ENCODE results near the gene PLAC9.
"Not testable (repeated sequence)": the region's sequence is repeated elsewhere in the genome, so short reads cannot be mapped to it uniquely, and the experiment has no call there.

The PLAC9 gene

GRCh38 chr10:80132299-80133139 is at the start of gene PLAC9:
PLAC9 (plus strand) TSS chr10:80132730; CDS start chr10:80132763, 33 bp downstream.
- H3K4me1 ChIP-seq (ENCODE audit: insufficient read depth, low read length) = peaks cover 8% of the 10 kb centered on the region
- H3K4me3 ChIP-seq (ENCODE audit: low read length) = peak within 1 kb of the TSS; percentile 41
- no peaks in the 10 kb centered on the region for H3K9me3 ChIP-seq (ENCODE audit: low read length)
- peaks cover 31% of the 10 kb centered on the region for H3K27me3 ChIP-seq (ENCODE audit: insufficient read depth, low read length)
- no peaks in the 10 kb centered on the region for H3K36me3 ChIP-seq (ENCODE audit: insufficient read depth, low read length)
- peak within 1 kb of the TSS; percentile 81 for H2AFZ ChIP-seq (ENCODE audit: low read depth, low read length)

GRCh38 chr10:80090121-80090520 is 42.4 kb upstream of the PLAC9 start:
- Histone ChIP-seq H3K4me3 (ENCODE audit: low read length) (no peak overlapping the region), H3K27me3 (ENCODE audit: insufficient read depth, low read length) (no peaks in the 10 kb centered on the region), H3K4me1 (ENCODE audit: insufficient read depth, low read length) (no peaks in the 10 kb centered on the region), H3K9me3 (ENCODE audit: low read length) (no peaks in the 10 kb centered on the region), H2AFZ (ENCODE audit: low read depth, low read length) (no peak overlapping the region), H3K36me3 (ENCODE audit: insufficient read depth, low read length) (peaks cover 16% of the 10 kb centered on the region)

GRCh38 chr10:80094231-80094630 is 38.3 kb upstream of the PLAC9 start:
- no peak overlapping the region for H3K4me3 ChIP-seq (ENCODE audit: low read length)
- no peak overlapping the region for H2AFZ ChIP-seq (ENCODE audit: low read depth, low read length)
- H3K4me1 ChIP-seq (ENCODE audit: insufficient read depth, low read length) = no peaks in the 10 kb centered on the region
- no peaks in the 10 kb centered on the region for H3K9me3 ChIP-seq (ENCODE audit: low read length)
- peaks cover 6% of the 10 kb centered on the region for H3K36me3 ChIP-seq (ENCODE audit: insufficient read depth, low read length)
- no peaks in the 10 kb centered on the region for H3K27me3 ChIP-seq (ENCODE audit: insufficient read depth, low read length)

- H3K36me3 ChIP-seq (ENCODE audit: insufficient read depth, low read length); H3K9me3 ChIP-seq (ENCODE audit: low read length); H2AFZ ChIP-seq (ENCODE audit: low read depth, low read length); H3K4me3 ChIP-seq (ENCODE audit: low read length); H3K4me1 ChIP-seq (ENCODE audit: insufficient read depth, low read length); H3K27me3 ChIP-seq (ENCODE audit: insufficient read depth, low read length): not testable (repeated sequence)
These were observed 34.3 kb upstream of the PLAC9 start for GRCh38 chr10:80098272-80098671.

GRCh38 chr10:80099295-80099694 is 33.2 kb upstream of the PLAC9 start:
- H2AFZ ChIP-seq (ENCODE audit: low read depth, low read length); H3K36me3 ChIP-seq (ENCODE audit: insufficient read depth, low read length); H3K4me3 ChIP-seq (ENCODE audit: low read length); H3K9me3 ChIP-seq (ENCODE audit: low read length); H3K4me1 ChIP-seq (ENCODE audit: insufficient read depth, low read length); H3K27me3 ChIP-seq (ENCODE audit: insufficient read depth, low read length): not testable (repeated sequence)

- Histone ChIP-seq H3K4me1 (ENCODE audit: insufficient read depth, low read length) (no peaks in the 10 kb centered on the region), H3K36me3 (ENCODE audit: insufficient read depth, low read length) (no peaks in the 10 kb centered on the region), H2AFZ (ENCODE audit: low read depth, low read length) (no peak overlapping the region), H3K4me3 (ENCODE audit: low read length) (no peak overlapping the region), H3K9me3 (ENCODE audit: low read length) (no peaks in the 10 kb centered on the region), H3K27me3 (ENCODE audit: insufficient read depth, low read length) (no peaks in the 10 kb centered on the region)
These were observed 32.4 kb upstream of the PLAC9 start for GRCh38 chr10:80100116-80100515.

GRCh38 chr10:80100861-80101695 is 31.5 kb upstream of the PLAC9 start:
- Histone ChIP-seq H3K36me3 (ENCODE audit: insufficient read depth, low read length) (no peaks in the 10 kb centered on the region), H2AFZ (ENCODE audit: low read depth, low read length) (no peak overlapping the region), H3K27me3 (ENCODE audit: insufficient read depth, low read length) (no peaks in the 10 kb centered on the region), H3K4me1 (ENCODE audit: insufficient read depth, low read length) (peaks cover 6% of the 10 kb centered on the region), H3K9me3 (ENCODE audit: low read length) (no peaks in the 10 kb centered on the region), H3K4me3 (ENCODE audit: low read length) (no peak overlapping the region)

GRCh38 chr10:80104066-80104926 is 28.2 kb upstream of the PLAC9 start:
- Histone ChIP-seq H3K36me3 (ENCODE audit: insufficient read depth, low read length) (no peaks in the 10 kb centered on the region), H3K4me3 (ENCODE audit: low read length) (no peak overlapping the region), H2AFZ (ENCODE audit: low read depth, low read length) (no peak overlapping the region), H3K9me3 (ENCODE audit: low read length) (peaks cover 5% of the 10 kb centered on the region), H3K27me3 (ENCODE audit: insufficient read depth, low read length) (no peaks in the 10 kb centered on the region), H3K4me1 (ENCODE audit: insufficient read depth, low read length) (peaks cover 6% of the 10 kb centered on the region)

GRCh38 chr10:80108576-80109239 is 23.8 kb upstream of the PLAC9 start:
- Histone ChIP-seq H2AFZ (ENCODE audit: low read depth, low read length) (no peak overlapping the region), H3K27me3 (ENCODE audit: insufficient read depth, low read length) (no peaks in the 10 kb centered on the region), H3K9me3 (ENCODE audit: low read length) (peaks cover 5% of the 10 kb centered on the region), H3K4me1 (ENCODE audit: insufficient read depth, low read length) (peaks cover 6% of the 10 kb centered on the region), H3K4me3 (ENCODE audit: low read length) (no peak overlapping the region), H3K36me3 (ENCODE audit: insufficient read depth, low read length) (no peaks in the 10 kb centered on the region)

GRCh38 chr10:80110986-80111385 is 21.5 kb upstream of the PLAC9 start:
- Histone ChIP-seq H3K4me1 (ENCODE audit: insufficient read depth, low read length) (no peaks in the 10 kb centered on the region), H3K27me3 (ENCODE audit: insufficient read depth, low read length) (no peaks in the 10 kb centered on the region), H2AFZ (ENCODE audit: low read depth, low read length) (no peak overlapping the region), H3K4me3 (ENCODE audit: low read length) (no peak overlapping the region), H3K9me3 (ENCODE audit: low read length) (peaks cover 5% of the 10 kb centered on the region), H3K36me3 (ENCODE audit: insufficient read depth, low read length) (no peaks in the 10 kb centered on the region)

- no peaks in the 10 kb centered on the region for H3K27me3 ChIP-seq (ENCODE audit: insufficient read depth, low read length)
- H3K4me3 ChIP-seq (ENCODE audit: low read length) = no peak overlapping the region
- H3K4me1 ChIP-seq (ENCODE audit: insufficient read depth, low read length) = no peaks in the 10 kb centered on the region
- H3K36me3 ChIP-seq (ENCODE audit: insufficient read depth, low read length) = no peaks in the 10 kb centered on the region
- H2AFZ ChIP-seq (ENCODE audit: low read depth, low read length) = no peak overlapping the region
- H3K9me3 ChIP-seq (ENCODE audit: low read length) = no peaks in the 10 kb centered on the region
These were observed 13.9 kb upstream of the PLAC9 start for GRCh38 chr10:80118669-80119068.

GRCh38 chr10:80122110-80122710 is 10.3 kb upstream of the PLAC9 start:
- Histone ChIP-seq H3K4me1 (ENCODE audit: insufficient read depth, low read length) (no peaks in the 10 kb centered on the region), H3K36me3 (ENCODE audit: insufficient read depth, low read length) (no peaks in the 10 kb centered on the region), H3K4me3 (ENCODE audit: low read length) (no peak overlapping the region), H2AFZ (ENCODE audit: low read depth, low read length) (no peak overlapping the region), H3K27me3 (ENCODE audit: insufficient read depth, low read length) (no peaks in the 10 kb centered on the region), H3K9me3 (ENCODE audit: low read length) (no peaks in the 10 kb centered on the region)
